ENCODE data around the gene DDA1.

DDA1 gene

GRCh38 chr19:17336872-17337674 is 27.7 kb downstream of the DDA1 start, which contains the start of gene GTPBP3:
Gene GTPBP3, plus strand, starts transcription at chr19:17337553. Its CDS starts 59 bp downstream, at chr19:17337612.
- in situ Hi-C loops (cut with HindIII; ENCODE audit: low pct_ligation_motif_present, low sequenced_read_pairs) = no loop called here
- peak within 1 kb of the TSS; percentile 87 for H3K4me3 ChIP-seq (ENCODE audit: low read depth, low read length)
- TF ChIP-seq, protein P1, sequence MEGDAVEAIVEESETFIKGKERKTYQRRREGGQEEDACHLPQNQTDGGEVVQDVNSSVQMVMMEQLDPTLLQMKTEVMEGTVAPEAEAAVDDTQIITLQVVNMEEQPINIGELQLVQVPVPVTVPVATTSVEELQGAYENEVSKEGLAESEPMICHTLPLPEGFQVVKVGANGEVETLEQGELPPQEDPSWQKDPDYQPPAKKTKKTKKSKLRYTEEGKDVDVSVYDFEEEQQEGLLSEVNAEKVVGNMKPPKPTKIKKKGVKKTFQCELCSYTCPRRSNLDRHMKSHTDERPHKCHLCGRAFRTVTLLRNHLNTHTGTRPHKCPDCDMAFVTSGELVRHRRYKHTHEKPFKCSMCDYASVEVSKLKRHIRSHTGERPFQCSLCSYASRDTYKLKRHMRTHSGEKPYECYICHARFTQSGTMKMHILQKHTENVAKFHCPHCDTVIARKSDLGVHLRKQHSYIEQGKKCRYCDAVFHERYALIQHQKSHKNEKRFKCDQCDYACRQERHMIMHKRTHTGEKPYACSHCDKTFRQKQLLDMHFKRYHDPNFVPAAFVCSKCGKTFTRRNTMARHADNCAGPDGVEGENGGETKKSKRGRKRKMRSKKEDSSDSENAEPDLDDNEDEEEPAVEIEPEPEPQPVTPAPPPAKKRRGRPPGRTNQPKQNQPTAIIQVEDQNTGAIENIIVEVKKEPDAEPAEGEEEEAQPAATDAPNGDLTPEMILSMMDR (IDR thresholded peaks at IDR 0.05; ENCODE audit: low read depth, low read length, missing control alignments) = no peak
- no peaks in the 10 kb centered on the region for H3K27me3 ChIP-seq (replicated peaks)
- H3K36me3 ChIP-seq (replicated peaks) = peaks cover 4% of the 10 kb centered on the region
- peak within 1 kb of the TSS; percentile 49 for H3K27ac ChIP-seq
- DNase-seq = peak; percentile 99

DNA sequence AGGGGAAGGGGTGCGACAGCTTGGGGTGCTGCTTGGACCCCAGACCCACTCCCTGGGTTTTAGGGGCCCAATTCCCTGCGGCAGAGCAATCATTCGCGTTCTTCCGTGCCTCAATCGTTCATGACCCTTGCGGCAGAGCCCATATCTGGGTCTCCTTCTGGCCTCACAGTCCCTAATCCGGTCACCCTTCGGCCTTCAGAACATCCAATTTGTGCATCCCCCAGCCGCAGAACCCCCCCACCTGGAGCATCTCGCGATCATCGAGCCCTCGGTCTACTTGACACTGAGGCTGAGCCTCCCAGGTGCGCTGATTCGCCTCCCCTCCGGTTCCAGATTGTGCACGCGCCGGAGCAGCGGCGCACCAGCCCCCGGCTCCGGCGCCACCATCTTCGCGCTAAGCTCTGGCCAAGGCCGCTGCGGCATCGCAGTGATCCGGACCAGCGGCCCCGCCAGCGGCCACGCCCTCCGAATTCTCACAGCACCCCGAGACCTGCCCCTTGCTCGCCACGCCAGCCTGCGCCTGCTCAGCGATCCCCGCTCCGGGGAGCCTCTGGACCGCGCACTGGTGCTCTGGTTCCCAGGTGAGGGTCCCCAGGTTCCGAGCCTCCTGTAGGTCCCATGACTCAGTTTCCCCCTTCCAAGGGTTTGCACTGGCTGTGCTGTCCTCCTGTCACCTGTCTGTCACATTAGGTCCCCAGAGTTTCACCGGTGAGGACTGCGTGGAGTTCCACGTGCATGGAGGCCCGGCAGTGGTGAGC is 28.5 kb downstream of the DDA1 start:
- in situ Hi-C loops (cut with HindIII; ENCODE audit: low pct_ligation_motif_present, low sequenced_read_pairs) = no loop called here

DNA sequence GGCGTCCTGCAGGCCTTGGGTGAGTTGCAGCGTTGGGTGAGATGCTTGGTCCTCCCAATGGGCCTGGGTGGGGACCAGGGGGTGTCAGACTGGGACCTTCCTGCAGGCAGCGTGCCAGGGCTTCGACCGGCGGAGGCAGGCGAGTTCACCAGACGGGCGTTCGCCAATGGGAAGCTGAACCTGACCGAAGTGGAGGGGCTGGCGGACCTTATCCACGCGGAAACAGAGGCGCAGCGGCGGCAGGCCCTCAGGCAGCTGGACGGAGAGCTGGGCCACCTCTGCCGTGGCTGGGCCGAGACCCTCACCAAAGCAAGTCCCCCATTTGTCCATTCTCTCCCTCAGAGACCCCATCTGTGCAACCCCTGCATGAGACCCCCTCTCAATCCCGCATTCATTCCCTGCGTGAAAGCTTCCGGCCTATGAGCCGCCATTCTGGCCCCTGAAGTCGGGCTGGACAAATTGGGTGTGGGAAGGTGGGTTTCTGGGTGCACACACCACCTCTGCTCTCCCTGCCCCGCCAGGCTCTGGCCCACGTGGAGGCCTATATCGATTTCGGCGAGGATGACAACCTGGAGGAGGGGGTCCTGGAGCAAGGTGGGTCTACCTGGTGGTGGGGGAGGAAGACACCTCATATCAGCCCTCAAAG is 29.2 kb downstream of the DDA1 start:
- TF ChIP-seq, protein P1 (IDR thresholded peaks at IDR 0.05; ENCODE audit: low read depth, low read length, missing control alignments) = no peak
- in situ Hi-C loops (cut with HindIII; ENCODE audit: low pct_ligation_motif_present, low sequenced_read_pairs) = no loop called here
- DNase-seq = no peak
- H3K27me3 ChIP-seq (replicated peaks) = no peaks in the 10 kb centered on the region
- no peak overlapping the region for H3K27ac ChIP-seq
- H3K4me3 ChIP-seq (ENCODE audit: low read depth, low read length) = peak overlapping the region; percentile 87
- no peaks in the 10 kb centered on the region for H3K36me3 ChIP-seq (replicated peaks)

More for the DNA sequence above, 28.5 kb downstream of the DDA1 start:
- TF ChIP-seq, protein P1 (IDR thresholded peaks at IDR 0.05; ENCODE audit: low read depth, low read length, missing control alignments) = no peak
- peak overlapping the region; percentile 87 for H3K4me3 ChIP-seq (ENCODE audit: low read depth, low read length)
- H3K27me3 ChIP-seq (replicated peaks) = no peaks in the 10 kb centered on the region
- H3K27ac ChIP-seq = no peak overlapping the region
- H3K36me3 ChIP-seq (replicated peaks) = peaks cover 4% of the 10 kb centered on the region
- no peak for DNase-seq

- TF ChIP-seq, protein P1 (IDR thresholded peaks at IDR 0.05; ENCODE audit: low read depth, low read length, missing control alignments) = no peak
- Histone ChIP-seq H3K36me3 (replicated peaks) (no peaks in the 10 kb centered on the region), H3K4me3 (ENCODE audit: low read depth, low read length) (no peak overlapping the region), H3K27ac (no peak overlapping the region), H3K27me3 (replicated peaks) (no peaks in the 10 kb centered on the region)
- in situ Hi-C loops (cut with HindIII; ENCODE audit: low pct_ligation_motif_present, low sequenced_read_pairs) = no loop called here
- no peak for DNase-seq
Observed at GRCh38 chr19:17339088-17339741, 29.9 kb downstream of the DDA1 start.

DNA sequence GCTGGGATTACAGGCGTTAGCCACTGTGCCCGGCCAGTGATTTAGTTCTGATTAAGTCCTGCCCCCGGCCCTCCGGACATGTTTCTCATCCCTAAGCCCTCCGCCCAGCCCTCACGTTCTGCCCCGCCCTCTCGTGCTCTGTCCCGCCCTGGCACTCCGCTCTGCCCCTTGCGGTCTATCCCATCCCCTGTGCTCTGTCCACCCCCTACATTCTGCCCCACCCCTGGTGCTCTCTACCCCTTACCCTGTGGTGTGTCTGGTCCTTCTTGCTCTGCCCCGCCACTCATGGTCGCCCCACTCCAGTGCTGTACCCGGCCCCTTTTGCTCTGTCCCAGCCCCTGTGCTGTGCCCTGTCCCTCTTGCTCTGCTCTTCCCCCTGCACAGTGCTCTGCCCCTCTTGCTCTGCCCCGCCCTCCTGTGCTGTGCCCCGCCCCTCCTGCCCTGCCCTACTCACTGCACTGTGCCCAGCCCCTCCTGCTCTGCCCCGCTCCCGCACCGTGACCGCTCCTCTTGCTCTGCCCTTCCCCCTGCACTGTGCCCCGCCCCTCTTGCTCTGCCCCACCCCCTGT is 31.0 kb downstream of the DDA1 start:
- in situ Hi-C loops (cut with HindIII; ENCODE audit: low pct_ligation_motif_present, low sequenced_read_pairs) = no loop called here
- H3K36me3 ChIP-seq (replicated peaks) = no peaks in the 10 kb centered on the region
- TF ChIP-seq, protein P1 (IDR thresholded peaks at IDR 0.05; ENCODE audit: low read depth, low read length, missing control alignments) = no peak
- H3K27ac ChIP-seq = no peak overlapping the region
- no peaks in the 10 kb centered on the region for H3K27me3 ChIP-seq (replicated peaks)
- DNase-seq = no peak
- H3K4me3 ChIP-seq (ENCODE audit: low read depth, low read length) = no peak overlapping the region
